Stimulated activated CD4-positive, alpha-beta T cell treated with anti-CD3 and anti-CD28 coated beads, Interleukin-1b, Interleukin-23, amount 100 ng/mL, for 48 hours (primary cell): Measurements from ENCODE around the gene INPP5D.
"Not testable (repeated sequence)": the region's sequence is repeated elsewhere in the genome, so short reads cannot be mapped to it uniquely, and the experiment has no call there.

Experiments used
- DNase-seq: peaks from one replicate; pipeline ENCODE4 v3.0.0-alpha.2; 2020

The INPP5D gene

GRCh38 chr2:233056961-233057605 lies 3.1 kb upstream of the INPP5D start:
- no peak for DNase-seq

- no peak for DNase-seq
Measured at GRCh38 chr2:233058717-233059546, 1.2 kb upstream of the INPP5D start.

- no peak for DNase-seq
Measured at GRCh38 chr2:233059547-233059796, 670 bp upstream of the INPP5D start.

GRCh38 chr2:233060501-233060979 lies 398 bp downstream of the INPP5D start:
- DNase-seq = no peak

GRCh38 chr2:233060980-233061590 lies 943 bp downstream of the INPP5D start:
- no peak for DNase-seq

GRCh38 chr2:233061591-233062450 lies 1.7 kb downstream of the INPP5D start:
- peak; percentile 58 for DNase-seq

GRCh38 chr2:233062451-233062850 lies 2.3 kb downstream of the INPP5D start:
- no peak for DNase-seq

- DNase-seq = no peak
Measured at GRCh38 chr2:233062946-233063268, 2.8 kb downstream of the INPP5D start.

GRCh38 chr2:233063269-233063975 lies 3.3 kb downstream of the INPP5D start:
- no peak for DNase-seq

GRCh38 chr2:233063976-233064411 lies 3.9 kb downstream of the INPP5D start:
- DNase-seq = no peak

- DNase-seq = no peak
Measured at GRCh38 chr2:233064530-233065199, 4.5 kb downstream of the INPP5D start.

- DNase-seq = not testable (repeated sequence)
Measured at GRCh38 chr2:233065200-233065589, 5.1 kb downstream of the INPP5D start.

- no peak for DNase-seq
Measured at GRCh38 chr2:233065954-233066470, 5.9 kb downstream of the INPP5D start.

GRCh38 chr2:233068762-233069418 lies 8.7 kb downstream of the INPP5D start:
- DNase-seq = no peak

GRCh38 chr2:233072838-233073237 lies 12.7 kb downstream of the INPP5D start:
- no peak for DNase-seq

- DNase-seq = no peak
Measured at GRCh38 chr2:233074106-233074505, 14.0 kb downstream of the INPP5D start.

- no peak for DNase-seq
Measured at GRCh38 chr2:233075141-233075965, 15.2 kb downstream of the INPP5D start.

GRCh38 chr2:233075966-233076339 lies 15.8 kb downstream of the INPP5D start:
- DNase-seq = no peak

GRCh38 chr2:233076749-233077148 lies 16.6 kb downstream of the INPP5D start:
- no peak for DNase-seq

GRCh38 chr2:233079473-233079877 lies 19.3 kb downstream of the INPP5D start:
- DNase-seq = no peak
